A549 treated with Hydrocortisone at 1 μM for 4 hours (cell line): ENCODE results near the gene SMNDC1. TPM values are rescaled to one million over a fixed set of nuclear protein-coding genes. Genes with fewer than 3 reads are reported as not detected.

Experiments
- total RNA-seq: library from RNA; stranded (reverse); fragments of 200-300 nt; extraction: Qiagen RNA extraction; gene quantifications from 5 replicates; pipeline ENCODE4 v1.2.3, GENCODE V29; 2022

The SMNDC1 gene
- 45.5 to 50.3 TPM (median 49.0 TPM) in 5 replicates for total RNA-seq

GRCh38 chr10:110304780-110305421 is at the start of gene SMNDC1:
Gene SMNDC1 (minus strand): TSS chr10:110304920. CDS start chr10:110303587, 1,333 bp downstream.

Other genes with a start within 250 kb of the SMNDC1 start
- 3.8 to 6.2 TPM (median 5.8 TPM) in 5 replicates for gene MXI1, start 97.3 kb downstream of the SMNDC1 start, total RNA-seq
- 98.8 to 155 TPM (median 145 TPM) in 5 replicates for gene DUSP5, start 193.0 kb upstream of the SMNDC1 start, total RNA-seq